ENCODE data around the gene C10orf62. TPM values are rescaled to one million over a fixed set of nuclear protein-coding genes. Genes with fewer than 3 reads are reported as not detected.

Gene C10orf62
- polyA plus RNA-seq, 5 donors = not detected

DNA sequence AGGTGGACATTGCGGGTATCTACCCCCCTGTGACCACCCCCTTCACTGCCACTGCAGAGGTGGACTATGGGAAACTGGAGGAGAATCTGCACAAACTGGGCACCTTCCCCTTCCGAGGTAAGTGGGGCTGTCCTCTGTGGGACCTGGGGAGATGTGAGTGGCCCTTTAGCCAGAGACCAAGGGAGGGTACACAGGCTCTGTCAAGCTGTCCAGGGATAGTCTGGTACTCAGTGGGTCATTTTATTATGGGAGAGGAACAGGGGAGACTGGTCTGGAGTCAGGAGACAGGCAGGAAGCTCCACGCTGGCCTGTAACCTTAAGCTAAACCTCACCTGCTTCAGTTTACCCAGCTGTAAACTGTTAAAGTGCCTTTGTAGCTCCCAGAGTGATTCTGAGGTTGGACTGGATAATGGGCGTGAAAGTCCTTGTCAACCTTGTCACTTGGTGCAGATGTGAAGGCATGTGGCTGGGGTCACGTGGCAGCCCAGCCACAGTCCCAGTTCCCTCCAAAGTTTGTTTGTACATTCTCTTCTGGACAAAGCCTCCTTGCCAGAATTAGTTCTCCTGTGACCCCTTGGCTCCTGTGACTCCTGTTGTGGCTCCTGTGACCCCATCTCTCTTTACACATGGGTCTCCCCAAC, 4.6 kb upstream of the C10orf62 start:
- DNase-seq = no peak

- DNase-seq = no peak
Observed at GRCh38 chr10:97585439-97585811, 4.1 kb upstream of the C10orf62 start.

- DNase-seq = no peak
Observed at GRCh38 chr10:97587183-97587582, 2.3 kb upstream of the C10orf62 start.

DNA sequence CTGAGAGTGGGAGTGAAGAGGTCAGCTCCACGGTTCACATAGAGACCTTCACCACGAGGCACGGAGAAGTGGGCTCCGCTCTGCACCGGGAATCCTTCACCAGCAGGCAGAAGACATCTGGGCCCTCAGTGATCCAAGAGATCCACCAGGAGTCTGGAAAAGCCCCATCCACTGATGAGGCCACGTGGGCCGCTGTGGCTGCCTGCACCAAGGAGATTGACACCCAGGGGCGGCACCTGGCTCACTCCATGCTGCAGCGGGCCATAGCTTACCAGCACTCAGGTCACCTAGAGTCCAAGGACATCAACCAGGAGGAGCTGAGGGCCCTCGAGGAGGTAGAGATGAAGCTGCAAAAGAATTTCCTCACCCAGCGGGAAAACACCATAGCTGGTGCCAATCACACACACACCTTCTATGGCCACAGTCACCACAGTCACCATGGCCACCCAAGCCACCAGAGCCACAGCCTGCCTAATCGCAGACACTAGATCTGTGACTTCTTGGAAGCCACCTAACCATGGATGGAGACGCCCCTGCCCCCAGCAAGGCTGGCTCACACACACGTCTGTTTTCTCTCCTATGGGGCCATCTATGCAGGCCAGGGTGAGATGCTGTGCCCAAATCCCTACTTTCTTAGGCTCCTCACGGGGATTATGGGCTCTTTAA, 694 bp downstream of the C10orf62 start:
- DNase-seq = no peak

DNA sequence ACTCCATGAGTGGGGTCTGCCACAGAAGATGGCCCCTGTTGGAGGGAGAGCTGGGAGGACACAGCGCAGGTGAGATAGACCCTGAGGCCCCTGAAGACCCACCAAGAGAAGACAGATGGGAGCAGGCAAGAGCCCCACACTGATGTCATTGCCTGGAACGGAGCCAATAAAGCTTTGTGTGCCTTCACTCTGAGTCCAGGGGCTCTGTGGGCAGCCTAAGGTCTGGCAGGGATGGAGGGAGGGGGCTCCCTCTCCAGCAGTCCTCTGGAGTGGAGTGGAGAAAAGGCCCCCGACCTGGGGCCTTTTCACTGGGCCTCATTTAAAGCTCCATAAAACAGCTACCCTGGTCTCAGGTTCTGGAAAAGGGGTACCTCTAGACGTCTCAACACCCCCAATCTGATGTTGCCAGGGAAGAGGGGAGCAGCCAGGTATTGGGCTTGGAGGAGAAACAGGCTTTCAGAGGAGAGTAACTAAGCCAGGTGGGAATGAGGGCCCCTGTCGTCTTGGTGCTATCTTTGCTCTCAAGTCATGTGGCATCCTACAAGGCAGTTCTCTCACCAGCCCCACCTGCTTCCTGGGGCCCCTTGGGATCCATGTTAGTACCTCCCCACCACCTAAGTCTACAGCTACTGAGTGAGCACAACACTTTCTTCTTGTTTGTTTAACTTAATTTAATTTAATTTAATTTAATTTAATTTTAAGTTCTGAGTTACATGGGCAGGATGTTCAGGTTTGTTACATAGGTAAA, 1.4 kb downstream of the C10orf62 start:
- no peak for DNase-seq

DNA sequence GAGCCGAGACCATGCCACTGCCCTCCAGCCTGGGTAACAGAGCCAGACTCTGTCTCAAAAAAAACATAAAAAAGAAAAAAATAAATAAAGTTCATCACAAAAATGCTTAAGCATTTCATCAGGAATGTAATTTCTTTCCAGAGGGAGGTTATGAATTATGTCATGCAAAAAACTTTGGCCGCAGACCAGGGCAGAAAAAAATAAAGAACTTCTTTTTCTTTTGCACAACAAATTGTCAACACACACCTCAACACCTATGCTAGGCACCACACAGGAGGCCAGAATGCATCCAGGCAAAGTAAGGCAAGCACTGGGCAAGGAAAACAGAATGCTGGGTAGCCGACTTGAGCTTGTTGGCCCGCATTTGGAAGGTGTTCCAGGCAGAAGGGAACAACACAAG, 3.9 kb downstream of the C10orf62 start:
- DNase-seq = no peak

DNA sequence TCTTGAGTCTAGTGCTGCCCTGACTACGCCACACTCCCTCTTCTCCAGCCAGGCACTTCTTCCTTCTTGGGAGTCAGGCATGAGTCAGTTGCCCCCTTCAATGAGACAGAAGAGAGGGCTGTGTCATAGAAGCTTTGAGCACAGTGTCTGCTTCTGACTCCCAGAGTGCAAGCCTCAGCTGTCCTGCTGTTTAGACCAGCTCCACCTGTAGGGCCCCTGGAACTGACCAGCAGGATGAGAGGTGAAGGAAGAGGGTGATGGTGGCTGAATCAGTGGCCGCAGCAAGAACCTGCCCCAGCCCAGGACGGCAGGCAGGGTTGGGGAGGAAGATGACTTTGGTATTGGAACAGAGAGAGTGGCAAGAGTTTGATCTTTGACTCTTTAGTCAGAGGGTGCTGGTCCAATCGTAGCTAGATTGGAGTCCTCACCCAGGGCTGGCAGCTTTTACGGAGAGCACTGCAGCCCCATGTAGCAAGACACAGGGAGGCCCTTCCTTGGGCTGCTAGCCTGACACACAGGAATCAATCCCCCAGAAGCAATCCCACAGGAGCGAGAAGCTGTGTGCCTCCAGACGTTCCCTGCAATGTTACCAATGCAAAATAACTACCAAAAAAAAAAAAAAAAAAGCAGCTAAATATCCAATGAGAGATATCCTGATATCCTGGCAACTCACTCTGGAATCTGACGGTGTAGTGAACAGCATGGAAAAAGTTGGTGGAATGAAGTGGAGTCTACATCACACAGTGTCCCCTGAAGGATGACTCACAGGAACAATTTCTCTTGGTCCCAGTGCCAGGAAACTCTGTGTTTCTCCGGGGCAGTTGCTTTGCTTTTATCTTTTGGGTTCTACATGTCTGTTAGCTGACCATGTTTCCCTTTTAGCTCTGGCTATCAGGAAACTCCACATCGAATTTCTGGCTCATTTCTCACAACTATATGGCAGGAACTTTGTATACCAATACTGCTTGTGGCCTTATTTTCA, 6.9 kb downstream of the C10orf62 start:
- DNase-seq = no peak

- no peak for DNase-seq
Observed at GRCh38 chr10:97597778-97598177, 8.3 kb downstream of the C10orf62 start.

GRCh38 chr10:97598407-97599271, 9.1 kb downstream of the C10orf62 start:
- no peak for DNase-seq

GRCh38 chr10:97599272-97599619, 9.7 kb downstream of the C10orf62 start:
- DNase-seq = no peak

- DNase-seq = no peak
Observed at GRCh38 chr10:97600616-97601015, 11.1 kb downstream of the C10orf62 start.

DNA sequence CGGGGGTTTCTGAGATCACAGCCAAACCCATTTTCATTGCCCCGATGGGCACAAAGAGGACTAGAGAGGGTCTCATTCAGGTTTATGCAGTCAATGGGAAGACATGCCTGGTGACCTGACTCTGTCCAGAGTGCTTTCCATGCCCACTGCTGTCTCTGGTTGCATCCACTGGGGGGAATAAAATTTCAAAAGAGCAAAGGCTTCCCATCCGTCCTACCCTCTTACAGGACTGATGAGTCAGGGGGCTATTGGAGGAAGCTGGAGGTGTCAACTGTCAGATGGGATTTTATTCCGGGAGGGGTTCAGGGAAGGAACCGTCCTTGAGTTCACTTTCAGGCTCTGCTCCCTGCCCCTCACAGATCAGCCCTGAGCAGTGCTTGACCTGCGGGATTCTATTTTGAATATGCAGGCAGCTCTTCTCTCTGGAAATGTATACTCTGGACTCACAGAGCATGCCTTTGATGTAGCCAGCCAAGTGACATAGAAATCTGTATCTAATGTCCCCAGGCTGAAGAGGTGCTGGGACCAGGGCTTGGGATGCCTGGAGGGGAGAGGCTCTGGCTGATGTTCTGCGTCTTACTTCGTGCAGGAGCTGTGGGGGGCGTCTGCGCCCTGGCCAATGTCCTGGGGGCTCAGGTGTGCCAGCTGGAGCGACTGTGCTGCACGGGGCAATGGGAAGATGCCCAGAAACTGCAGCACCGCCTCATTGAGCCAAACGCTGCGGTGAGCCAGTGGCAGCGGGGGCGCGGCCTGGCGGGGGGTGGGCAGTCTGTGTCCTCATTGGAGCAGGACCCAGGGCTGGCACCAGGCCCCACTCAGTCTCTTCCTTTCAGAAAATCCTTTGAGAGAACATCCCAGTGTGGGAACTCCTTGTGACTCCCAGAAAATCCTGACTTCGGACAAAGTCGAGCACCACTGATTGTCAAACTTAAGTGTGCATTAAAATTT, 12.0 kb downstream of the C10orf62 start:
- DNase-seq = no peak

- DNase-seq = no peak
Observed at GRCh38 chr10:97607095-97607636, 17.6 kb downstream of the C10orf62 start.

DNA sequence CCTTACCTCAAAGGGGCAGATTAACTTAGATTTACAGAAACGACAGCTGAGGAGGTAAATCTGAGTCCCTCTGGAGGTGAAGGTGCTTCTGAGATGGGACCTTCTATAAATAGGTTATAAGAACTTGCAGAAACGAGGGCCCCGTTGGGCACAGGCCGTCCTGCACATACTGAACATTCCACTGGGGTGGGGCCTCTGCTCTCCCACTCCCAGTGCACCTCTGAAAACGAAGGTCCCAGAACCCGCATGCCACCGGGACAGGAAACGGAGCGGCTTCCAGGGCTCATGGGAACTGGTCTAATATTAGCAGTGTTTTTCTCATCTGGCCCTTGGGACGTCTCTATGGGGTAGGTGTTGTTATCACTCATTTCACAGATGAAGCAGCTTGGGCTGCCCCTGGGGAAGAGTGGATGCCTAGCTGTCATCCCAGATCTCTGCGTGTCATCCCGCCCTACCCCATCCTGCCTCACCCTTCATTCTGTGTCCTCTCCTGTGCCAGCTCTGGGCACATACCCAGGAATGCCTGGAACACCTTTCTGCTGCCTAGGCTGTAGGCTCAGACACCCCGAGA, 19.6 kb downstream of the C10orf62 start:
- no peak for DNase-seq

GRCh38 chr10:97611473-97611872, 22.0 kb downstream of the C10orf62 start:
- DNase-seq = no peak

- no peak for DNase-seq
Observed at GRCh38 chr10:97612386-97612785, 22.9 kb downstream of the C10orf62 start.

DNA sequence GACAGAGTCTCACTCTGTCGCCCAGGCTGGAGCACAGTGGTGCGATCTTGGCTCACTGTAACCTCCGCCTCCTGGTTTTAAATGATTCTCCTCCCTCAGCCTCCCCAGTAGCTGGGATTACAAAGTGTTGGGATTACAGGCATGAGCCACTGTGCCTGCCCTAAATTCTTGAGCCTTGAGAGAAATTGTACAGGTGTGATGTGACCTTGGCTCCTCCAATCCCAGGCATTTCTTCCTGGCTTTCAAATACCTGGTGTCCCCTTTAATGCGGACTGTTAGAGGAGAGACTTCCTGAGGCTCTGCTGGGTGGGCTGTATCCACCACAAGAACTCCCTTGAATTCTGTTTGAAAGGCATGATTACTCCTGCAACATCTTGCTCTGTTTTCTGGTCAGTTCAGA, 28.8 kb downstream of the C10orf62 start:
- no peak for DNase-seq

DNA sequence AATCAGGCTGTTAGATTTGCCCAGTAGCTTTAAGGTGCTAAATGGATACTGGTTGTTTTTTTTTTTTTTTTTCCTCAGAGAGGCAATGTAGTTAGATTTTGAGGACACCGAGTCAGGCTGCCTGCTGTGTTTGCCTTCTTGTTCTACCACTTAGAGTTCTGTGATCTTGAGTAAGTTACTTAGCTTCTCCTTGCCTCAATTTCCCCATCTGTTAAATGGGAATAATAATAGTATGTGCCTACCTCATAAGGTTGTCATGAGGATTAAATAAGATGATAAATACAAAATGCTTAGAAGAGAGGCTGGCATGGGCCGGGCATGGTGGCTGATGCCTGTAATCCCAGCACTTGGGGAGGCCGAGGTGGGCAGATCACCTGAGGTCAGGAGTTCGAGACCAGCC, 29.2 kb downstream of the C10orf62 start:
- no peak for DNase-seq

DNA sequence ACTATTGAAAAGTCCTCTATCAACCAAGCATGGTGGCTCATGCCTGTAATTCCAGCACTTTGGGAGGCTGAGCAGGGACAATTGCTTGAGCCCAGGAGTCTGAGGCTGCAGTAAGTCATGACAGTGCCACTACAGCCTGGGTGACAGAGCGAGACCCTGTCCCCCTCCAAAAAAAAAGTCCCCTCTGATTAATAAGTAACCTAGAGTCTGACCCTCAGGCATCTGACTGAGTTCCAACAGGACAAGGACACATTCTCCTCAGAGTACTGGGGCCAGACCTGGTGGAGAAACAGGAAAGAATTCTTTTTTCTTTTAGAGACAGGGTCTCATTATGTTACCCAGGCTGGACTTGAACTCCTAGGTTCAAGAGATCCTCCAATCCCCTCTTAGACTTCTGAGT, 33.8 kb downstream of the C10orf62 start:
- DNase-seq = no peak

All from right lung (tissue), 5 donors.